ENCODE results near the gene MTX1.
"Not testable (repeated sequence)": the region's sequence is repeated elsewhere in the genome, so short reads cannot be mapped to it uniquely, and the experiment has no call there.

Gene MTX1, protein sequence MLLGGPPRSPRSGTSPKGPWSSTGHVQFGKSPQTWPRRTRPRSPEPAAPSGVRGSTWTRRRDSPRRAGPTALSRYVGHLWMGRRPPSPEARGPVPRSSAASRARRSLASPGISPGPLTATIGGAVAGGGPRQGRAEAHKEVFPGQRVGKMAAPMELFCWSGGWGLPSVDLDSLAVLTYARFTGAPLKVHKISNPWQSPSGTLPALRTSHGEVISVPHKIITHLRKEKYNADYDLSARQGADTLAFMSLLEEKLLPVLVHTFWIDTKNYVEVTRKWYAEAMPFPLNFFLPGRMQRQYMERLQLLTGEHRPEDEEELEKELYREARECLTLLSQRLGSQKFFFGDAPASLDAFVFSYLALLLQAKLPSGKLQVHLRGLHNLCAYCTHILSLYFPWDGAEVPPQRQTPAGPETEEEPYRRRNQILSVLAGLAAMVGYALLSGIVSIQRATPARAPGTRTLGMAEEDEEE

DNA sequence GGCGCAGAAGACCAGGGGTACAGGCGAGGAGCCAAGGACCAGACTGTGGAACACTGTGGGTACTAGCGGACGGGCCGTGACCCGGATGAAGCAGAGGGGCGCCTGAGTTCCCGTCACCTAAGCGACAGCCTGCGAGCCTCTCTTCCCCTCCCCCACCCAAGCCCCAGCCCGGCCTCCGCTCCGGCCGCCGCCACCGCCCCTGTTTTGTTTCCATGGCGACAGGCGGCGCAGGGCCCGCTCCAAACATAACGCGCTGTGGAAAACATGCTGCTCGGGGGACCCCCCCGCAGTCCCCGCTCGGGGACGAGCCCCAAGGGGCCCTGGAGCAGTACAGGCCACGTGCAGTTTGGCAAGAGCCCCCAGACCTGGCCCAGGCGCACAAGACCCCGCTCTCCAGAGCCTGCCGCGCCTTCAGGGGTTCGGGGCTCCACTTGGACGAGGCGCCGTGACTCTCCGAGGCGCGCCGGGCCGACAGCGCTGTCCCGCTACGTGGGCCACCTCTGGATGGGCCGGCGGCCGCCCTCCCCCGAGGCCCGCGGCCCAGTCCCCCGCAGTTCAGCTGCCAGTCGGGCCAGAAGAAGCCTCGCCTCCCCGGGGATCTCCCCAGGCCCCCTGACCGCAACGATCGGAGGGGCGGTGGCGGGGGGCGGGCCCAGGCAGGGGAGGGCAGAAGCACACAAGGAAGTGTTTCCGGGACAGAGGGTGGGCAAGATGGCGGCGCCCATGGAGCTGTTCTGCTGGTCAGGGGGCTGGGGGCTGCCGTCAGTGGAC lies at the start of gene MTX1:
Gene MTX1 (plus strand): TSS at position 155 of the 771 bp plus-strand sequence. CDS start 110 bp downstream, at position 265.
- peak; percentile 88 for DNase-seq

DNA sequence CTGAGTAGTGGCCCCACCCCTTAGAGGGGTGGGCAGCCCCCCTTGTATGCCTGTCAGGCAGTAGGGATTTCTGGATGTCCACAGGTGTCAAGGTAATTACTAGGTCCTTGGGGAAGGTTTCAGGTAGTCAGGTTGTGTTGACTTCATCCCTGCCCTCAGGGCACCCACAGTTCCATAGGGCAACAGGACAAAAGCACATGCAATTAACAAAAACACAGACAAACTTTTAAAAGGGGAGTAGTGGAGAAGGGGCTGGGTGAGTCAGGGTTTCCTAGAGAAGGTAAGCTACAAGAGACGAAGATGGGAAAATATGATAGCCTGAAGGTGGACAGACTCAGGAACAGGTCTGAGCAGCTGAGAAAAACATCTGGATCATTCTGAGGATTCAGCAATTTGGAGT lies 49.5 kb upstream of the MTX1 start:
- no peak for DNase-seq

DNA sequence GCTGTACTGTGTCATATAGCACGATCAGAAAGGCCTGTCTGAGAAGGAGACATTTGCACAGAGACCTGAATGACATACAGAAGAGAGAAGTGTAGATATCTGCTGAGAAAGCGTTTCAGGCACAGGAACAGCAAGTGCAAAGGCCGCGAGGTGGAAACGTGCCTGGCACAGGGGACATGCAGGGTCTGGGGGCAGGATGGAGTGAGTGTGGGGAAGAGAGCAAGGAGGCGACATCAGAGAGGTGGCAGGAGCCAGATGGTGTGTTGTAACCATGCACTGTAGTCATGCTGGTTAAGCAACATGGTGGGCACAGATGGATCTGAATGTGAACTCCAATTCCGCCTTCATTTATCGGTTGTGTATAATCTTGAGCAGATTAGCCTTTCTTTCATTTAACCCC lies 48.4 kb upstream of the MTX1 start:
- DNase-seq = no peak

DNA sequence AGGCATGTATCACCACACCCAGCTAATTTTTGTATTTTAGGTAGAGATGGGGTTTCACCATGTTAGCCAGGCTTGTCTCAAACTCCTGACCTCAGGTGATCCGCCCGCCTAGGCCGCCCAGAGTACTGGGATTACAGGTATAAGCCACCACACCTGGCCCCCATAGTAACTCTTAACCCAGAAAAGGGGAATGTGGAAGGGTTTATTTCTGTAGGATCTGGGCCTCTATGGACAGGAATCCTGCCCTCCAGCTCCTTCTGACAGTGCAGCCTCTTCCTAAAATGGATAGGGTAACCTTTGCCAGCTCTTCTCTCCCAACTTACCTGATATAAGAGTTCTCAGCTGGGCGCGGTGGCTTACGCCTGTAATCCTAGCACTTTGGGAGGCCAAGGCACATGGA lies 45.9 kb upstream of the MTX1 start:
- DNase-seq = not testable (repeated sequence)

DNA sequence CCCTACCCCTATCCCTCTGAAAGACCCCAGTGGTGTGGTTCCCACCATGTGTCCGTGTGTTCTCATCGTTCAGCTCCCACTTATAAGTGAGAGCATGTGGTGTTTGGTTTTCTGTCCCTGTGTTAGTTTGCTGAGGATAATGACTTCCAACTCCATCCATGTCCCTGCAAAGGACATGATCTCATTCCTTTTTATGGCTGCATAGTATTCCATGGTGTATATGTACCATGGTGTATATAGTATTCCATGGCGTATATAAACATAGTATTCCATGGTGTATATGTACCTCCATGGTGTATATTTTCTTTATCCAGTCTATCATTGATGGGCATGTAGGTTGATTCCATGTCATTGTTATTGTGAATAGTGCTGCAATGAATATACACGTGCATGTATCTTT lies 44.7 kb upstream of the MTX1 start:
- DNase-seq = not testable (repeated sequence)

DNA sequence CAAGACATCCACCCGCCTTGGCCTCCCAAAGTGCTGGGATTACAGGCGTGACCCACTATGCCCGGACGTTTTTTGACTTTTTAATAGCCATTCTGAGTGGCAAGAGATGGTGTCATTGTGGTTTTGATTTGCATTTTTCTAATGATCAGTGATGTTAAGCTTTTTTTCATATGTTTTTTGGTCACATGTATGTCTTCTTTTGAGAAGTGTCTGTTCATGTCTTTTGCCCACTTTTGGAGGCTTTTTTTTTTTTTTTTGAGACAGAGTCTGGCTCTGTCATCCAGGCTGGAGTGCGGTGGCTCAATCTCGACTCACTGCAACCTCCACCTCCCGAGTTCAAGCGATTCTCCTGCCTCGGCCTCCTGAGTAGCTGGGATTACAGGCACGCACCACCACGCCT lies 43.9 kb upstream of the MTX1 start:
- not testable (repeated sequence) for DNase-seq

DNA sequence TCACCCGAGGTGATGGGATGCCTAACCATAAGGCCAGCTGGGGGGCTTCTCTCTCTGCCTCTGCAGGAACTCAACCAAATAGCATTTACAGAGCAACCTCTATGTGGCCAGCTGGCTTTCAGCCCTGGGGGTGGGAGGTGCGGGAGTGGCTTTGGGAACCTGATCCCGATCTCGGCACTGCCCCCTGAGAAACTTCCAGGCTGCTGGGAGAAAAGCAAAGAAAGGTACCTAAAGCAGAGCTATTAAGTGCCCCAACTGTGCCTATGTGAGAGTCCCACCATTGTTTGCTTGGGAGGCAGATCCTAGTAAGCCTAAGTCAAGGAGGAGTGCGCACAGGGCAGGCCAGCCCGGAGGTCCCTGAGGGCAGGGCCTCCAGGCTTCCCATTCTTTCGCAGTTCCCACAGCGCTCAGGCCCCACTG lies 42.4 kb upstream of the MTX1 start:
- no peak for DNase-seq

DNA sequence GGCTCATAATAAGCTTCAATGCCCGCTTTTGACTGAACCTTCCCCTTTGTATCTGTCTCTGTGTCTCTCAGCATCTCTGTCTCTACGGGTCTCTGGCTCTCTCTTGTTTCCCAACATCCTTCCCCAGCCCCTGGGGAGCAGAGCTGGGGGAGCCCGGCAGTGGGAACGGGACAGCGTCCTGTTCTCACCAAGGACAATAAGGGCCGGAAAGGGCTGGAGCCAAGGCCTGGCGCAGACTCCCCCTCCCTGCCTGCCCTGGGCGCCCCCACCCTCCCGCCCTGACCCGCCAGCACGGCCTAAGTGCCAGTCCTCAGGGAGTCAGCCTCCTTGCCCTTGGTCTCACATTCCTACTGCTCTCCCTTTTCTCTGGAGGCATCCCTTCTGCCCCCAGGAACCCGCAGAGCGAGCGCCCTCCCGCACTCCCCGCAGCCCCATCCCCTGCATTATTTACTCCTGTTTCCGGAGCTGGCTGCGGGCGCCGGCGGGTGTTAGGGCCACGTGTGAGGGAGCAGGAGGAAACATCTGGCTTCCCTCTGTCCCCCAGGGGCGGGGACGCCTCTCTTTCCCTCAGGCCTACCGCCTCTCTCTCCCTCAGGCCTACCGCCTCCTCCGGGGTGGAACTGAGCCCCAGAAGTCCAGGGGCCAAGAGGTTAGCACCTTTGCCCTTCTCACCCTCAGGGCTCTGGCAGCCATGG lies 41.9 kb upstream of the MTX1 start:
- no peak for DNase-seq

DNA sequence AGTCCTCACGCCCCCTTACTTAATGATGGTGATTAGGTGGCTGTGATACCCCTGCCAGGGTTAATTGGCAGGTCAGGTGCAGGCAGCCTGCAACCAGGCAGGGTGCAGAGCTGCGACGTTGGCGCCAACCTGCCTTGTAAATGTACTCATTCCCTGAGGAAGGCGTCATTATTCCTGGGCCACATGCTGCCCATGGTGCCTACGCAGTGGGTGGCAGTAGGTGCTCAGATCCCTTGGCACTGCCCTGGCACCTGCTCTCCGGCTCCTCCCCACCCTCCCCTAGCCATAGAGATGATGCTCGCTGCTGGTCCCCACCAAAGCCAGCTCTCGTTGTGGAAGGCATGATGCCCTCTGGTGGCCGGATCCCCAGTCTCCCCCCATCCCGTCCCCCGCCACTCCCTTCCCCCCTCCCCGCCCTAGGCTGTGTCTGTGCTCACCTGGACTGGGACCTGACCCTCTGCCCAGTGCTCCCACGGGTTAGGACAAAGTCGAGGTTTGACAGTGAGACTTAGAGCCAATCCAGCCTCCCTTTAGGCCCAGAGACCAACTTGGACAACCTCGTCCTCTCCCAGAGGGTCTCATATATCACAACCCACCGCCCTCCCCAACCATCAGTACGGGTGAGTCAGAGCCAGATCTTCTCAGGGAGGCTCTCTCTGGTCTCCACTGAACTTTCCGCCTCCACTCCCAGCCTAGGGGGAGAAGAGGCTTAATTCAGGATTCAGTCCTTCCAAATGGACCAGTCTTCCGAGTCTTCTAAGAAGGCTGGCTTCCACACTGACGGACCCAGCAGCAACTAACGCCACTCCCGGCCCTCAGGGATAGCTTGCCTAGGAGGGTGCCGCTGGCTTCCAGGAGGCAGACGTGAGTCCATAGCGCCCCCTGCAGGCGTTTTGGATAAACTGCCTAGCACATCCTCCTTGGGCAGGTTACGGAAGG lies 41.1 kb upstream of the MTX1 start:
- DNase-seq = peak; percentile 81

DNA sequence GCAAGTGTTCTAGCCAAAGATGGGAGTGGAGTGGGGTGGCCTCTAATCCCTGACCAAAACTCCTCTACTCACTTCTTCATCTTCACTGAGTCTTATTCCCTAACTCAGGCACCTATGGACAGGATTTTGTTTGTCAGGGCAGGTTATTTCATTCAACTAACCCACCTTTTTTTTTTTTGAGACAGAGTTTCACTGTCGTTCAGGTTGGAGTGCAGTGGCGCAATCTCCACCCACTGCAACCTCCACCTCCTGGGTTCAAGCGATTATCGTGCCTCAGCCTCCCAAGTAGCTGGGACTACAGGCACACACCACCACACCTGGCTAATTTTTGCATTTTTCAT lies 40.4 kb upstream of the MTX1 start:
- DNase-seq = not testable (repeated sequence)

DNA sequence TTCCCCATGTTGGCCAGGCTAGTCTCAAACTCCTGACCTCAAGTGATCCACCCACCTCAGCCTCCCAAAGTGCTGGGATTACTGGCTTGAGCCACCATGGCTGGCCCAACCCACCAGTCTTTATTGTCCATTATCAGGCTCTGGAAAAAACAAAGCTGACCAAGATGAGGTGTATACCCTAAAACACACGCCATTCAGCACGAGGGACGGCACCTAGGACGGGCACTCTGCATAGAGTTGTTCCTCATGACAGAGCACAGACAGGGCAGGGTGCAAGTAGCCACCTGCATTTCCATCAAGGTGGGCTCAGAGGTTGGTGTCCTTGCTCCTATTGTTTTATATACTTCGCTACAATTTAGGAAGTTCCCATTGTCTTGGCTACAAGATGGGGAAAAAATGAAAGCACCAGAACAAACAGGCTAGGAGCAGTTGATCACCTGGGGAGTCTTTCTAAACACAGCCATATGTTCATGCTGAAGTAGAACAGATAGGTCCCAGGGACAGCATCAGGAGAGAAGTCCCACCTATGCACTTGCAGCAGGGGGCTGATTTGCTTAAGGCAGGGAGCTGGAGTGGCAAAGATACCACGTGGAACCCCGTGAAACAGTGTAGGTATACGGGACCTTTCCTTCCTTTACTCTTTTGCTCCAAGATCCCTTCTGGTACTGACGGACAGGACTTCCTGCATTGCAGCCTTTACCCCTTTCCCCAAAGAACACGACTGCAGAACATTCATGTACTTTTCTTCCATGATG lies 39.9 kb upstream of the MTX1 start:
- no peak for DNase-seq

DNA sequence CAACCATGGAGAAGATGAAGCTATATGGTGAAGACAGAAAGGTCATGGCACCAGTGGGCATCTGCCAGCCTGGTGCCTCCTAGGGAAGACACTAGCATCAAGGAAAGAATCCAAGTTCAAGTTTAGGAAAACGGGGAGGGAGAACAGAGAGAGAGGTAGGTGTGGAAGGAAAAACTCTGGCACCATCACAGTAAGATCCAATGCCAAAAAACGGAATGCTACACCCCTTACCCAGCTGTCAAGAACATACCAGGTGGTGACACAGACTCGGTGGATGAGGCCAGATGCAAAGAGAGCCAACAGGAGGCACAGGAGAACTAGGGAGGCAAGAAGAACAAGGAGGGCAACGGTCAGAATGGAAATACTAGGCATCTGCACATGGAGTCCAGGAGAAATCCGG lies 39.0 kb upstream of the MTX1 start:
- DNase-seq = no peak

DNA sequence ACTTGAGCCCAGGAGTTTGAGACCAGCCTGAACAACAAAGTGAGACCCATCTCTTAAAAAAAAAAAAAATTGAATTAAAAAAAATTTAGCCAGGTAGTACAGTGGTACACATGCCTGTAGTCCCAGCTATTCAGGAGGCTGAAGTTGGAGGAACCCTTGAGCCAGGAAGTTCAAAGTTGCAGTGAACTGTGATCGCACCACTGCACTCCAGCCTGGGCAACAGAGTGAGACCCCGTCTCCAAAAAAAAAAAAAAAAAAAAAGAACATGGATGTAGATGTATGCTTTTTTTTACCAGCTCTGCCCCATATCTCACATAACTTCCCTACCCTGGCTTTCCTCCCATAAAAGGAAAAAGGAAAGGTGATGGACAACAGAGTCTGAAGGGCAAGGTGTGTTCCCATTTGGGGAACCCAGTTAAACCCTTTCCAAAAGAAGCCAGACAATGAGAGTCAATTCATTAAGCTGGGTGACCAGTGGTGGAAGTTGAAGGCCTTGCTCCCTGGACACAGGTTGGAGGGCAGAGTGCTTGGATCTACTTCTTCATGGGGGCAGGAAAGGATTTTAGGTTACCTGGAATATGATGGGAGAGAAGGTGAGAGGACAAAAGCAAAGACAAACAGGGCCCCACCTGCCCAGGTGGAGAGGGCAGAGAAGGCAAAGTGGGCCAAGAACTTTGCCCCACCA lies 38.3 kb upstream of the MTX1 start:
- DNase-seq = no peak

DNA sequence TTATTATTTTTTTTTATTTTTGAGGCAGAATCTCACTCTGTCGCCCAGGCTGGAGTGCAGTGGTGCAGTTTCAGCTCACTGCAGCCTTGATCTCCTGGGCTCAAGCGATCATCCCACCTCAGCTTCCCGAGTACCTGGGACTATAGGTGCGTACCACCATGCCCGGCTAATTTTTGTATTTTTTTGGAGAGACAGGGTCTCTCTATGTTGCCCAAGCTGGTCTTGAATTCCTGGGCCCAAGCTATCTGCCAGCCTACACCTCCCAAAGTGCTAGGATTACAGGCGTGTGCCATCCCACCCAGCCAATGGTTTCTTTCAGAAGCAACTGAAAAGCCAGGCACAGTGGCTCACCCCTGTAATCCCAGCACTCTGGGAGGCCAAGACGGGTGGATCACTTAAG lies 37.7 kb upstream of the MTX1 start:
- no peak for DNase-seq

DNA sequence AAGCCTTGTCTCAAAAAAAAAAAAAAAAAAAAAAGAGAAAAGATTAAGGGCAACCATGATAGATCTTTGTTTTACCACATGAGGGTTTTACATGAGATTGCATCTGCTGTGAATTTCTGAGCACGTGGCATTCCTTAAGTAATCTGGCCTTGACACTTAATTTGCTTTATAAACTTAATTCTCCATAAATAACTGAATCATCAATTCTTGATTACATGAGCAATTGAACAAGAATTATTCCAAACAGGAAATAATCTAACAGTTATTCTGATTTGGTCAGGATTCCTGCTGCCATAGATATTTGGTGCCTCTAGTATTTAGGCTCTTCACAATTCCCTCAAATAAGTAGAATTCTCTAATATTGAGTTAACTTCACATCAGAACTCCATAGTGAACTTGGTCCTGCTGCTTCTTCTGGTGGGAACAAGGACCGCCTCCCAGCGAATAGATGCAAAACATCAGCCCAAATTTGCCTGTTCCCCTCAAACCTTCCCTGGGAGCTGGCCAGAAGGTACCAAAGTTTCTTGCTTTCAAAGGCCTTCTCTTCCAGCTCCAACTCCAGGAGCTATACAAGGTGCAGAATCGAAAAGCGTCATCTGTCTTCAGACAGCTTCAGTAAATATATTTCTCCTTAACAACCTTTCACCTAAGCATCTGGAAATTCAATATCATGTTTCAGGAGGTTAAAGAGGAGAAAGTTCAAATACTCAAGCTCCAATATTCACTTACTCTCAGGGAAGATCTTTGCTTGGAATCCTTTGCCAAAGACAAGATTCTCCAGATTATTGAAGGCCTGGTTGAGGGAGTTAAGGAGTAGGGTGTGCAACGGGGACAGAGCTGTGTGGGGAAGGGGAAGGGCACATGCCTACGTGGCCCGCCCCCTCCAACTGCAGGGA lies 36.4 kb upstream of the MTX1 start:
- peak; percentile 58 for DNase-seq

DNA sequence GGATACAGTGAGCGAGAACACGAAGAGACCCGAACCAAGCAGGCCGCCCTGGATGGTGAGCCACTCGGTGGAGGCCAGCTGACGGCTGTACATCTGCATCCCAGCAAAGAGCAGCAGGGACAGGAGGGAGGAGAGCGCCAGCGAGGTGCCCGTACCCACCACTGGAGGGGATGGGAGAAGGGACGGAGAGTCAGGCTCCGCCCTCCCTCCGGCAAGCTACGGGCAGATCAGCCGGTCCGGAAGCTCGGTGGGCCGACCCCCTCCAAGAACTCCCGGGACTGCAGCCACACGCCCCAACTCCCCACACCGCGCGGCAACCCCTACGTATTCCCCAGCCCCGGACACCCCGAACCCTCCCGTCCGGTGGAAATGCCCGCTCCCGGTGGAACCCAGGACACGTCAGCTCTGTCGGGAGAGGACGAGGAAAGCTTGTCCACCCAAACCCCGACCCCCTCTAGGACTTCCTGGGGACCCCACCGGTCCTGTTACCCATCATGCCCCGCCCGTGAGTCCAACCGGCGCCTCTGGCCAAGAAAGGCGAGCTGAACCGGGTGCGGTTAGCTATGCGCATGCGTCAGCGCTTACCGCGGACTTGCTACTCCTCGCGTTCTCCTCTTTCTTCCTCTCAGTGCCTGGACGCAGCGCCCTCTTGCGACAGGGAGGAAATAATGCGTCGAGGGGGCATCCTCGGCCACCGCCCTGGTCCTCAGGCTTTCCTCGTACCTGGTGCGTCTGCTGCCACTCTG lies 35.6 kb upstream of the MTX1 start, which contains the start of gene KRTCAP2:
Gene KRTCAP2 (minus strand): TSS at position 573 of the 746 bp plus-strand sequence. CDS start 80 bp downstream, at position 493.
- DNase-seq = peak; percentile 93

DNA sequence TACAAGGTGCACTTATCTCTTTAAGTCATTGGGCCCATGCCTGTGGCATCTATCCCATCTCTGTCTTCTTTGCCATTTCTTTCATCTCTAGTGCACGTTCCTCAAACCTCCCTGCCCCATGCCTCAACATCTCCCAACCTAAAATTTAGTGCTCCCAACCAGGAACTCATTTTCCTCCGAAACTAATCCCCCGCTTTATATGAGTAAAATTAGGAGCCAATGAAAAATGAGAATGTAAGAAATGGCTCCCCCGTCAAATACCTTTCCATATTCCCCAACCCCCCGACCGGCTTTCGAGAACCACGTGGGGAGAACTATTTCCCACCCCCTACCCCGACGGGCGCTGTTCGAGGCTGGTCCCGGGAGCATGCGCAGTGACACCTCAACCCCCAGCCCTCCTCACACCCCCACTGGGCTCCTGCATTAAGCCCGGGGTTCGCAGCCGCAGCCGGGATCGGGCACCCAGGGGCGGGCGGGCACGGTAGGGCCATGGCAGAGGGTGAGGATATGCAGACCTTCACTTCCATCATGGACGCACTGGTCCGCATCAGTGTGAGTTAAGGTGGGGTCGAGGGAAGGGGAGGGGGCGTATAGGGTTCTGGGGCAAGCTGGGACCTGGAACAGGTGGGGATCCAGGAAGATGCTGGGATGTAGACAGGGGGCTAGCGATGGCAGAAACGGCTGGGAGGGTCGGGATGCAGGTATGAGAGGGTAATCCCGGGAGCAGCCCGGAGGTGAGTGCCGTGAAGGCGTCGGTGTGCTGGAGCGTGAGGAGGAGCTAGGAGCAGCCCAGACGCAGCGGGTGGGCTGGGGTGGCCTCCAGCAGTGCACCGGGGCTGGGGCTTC lies 34.8 kb upstream of the MTX1 start, which contains the start of gene TRIM46:
Gene TRIM46 (plus strand): TSS at position 372 of the 846 bp plus-strand sequence. CDS start 118 bp downstream, at position 490.
- DNase-seq = peak; percentile 76

Data from activated naive CD4-positive, alpha-beta T cell treated with anti-CD3 and anti-CD28 coated beads, Interleukin-2, amount 50 U/mL, for 16 hours (primary cell).